ENCODE measurements around the gene TMEM95.
"Not testable (repeated sequence)": the region's sequence is repeated elsewhere in the genome, so short reads cannot be mapped to it uniquely, and the experiment has no call there.

Gene TMEM95

GRCh38 chr17:7336240-7337175, 18.4 kb upstream of the TMEM95 start, which contains the start of gene ACAP1:
TSS of gene ACAP1 (plus strand) at chr17:7336529. CDS start at chr17:7336735, 206 bp downstream.
- DNase-seq: no peak
- in situ Hi-C loops (cut with HindIII; ENCODE audit: low pct_ligation_motif_present, low pct_unique_long_range_greater_than_20kb, low sequenced_read_pairs): no loop called here

GRCh38 chr17:7337600-7337999, 17.4 kb upstream of the TMEM95 start:
- DNase-seq; in situ Hi-C loops (cut with HindIII; ENCODE audit: low pct_ligation_motif_present, low pct_unique_long_range_greater_than_20kb, low sequenced_read_pairs): not testable (repeated sequence)

DNA sequence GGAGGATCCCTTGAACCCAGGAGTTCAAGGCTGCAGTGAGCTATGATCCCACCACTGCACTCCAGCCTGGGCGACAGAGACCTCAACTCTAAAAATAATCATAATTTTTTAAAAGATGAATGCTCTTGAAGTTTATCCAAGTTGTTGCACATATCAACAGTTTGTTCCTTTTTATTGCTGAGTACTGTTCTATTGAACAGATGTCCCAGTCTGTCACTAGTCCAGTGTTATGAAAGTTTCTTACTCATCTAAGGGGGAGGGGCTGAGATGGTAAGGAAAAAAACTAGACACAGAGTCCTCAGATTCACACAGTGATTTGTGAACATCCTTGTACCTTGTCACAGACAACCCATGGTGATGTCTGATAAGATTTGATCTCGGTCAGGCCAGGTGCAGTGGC, 14.8 kb upstream of the TMEM95 start:
- in situ Hi-C loops (cut with HindIII; ENCODE audit: low pct_ligation_motif_present, low pct_unique_long_range_greater_than_20kb, low sequenced_read_pairs): no loop called here
- DNase-seq: no peak

DNA sequence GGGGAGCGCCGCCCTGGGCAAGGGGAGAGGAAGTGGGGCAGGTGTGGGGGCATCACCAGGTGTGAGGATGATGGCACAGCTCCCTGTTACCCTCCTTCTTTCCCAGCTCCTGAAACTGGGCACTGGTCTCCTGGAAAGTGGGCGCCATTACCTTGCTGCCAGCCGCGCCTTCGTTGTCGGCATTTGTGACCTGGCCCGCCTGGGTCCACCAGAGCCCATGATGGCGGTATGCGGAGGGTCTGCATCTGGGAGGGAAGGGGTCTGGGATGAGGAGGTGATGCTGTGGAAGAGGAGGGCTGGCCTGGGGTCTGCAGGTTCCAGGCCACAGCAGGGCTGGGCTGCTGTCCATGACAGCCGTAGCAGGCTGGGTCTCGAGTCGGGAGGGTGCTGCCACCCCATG, 13.1 kb upstream of the TMEM95 start:
- DNase-seq: no peak
- in situ Hi-C loops (cut with HindIII; ENCODE audit: low pct_ligation_motif_present, low pct_unique_long_range_greater_than_20kb, low sequenced_read_pairs): no loop called here

- in situ Hi-C loops (cut with HindIII; ENCODE audit: low pct_ligation_motif_present, low pct_unique_long_range_greater_than_20kb, low sequenced_read_pairs): no loop called here
- no peak for DNase-seq
These were observed 11.7 kb upstream of the TMEM95 start for GRCh38 chr17:7343250-7343649.

DNA sequence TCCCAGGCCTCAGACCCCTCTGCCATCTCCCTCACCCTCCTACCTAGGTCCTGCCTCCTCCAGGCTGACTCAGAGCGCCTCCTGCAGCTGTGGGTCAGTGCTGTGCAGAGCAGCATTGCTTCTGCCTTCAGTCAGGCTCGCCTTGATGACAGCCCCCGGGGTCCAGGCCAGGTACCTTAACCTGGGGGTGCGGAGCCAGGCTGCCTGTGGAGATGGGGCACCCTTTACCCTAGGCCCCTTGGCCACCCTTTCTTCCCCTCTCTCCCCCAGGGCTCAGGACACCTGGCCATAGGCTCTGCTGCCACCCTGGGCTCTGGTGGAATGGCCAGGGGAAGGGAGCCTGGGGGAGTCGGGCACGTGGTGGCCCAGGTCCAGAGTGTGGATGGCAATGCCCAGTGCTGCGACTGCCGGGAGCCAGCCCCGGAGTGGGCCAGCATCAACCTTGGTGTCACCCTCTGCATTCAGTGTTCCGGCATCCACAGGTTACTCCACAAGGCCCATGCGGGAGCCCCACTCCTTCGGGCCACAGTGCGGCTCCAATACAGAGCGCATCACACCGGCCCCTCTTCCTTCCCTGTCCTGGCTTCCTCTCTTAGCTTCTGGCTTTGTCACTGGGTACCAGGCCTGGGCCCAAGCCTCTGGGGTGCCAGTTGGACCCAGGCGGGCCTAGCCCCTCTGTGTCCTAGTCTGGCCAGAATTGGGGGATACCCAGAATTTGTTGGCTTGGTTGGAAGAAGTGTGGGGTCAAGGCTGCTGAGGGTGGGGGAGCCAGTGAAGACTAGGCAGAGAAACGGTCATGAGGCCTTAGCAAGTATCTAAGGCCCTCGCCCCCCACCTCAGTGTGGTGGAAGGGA, 8.0 kb upstream of the TMEM95 start:
- in situ Hi-C loops (cut with HindIII; ENCODE audit: low pct_ligation_motif_present, low pct_unique_long_range_greater_than_20kb, low sequenced_read_pairs): no loop called here
- no peak for DNase-seq

GRCh38 chr17:7347630-7348477, 7.1 kb upstream of the TMEM95 start:
- DNase-seq: no peak
- in situ Hi-C loops (cut with HindIII; ENCODE audit: low pct_ligation_motif_present, low pct_unique_long_range_greater_than_20kb, low sequenced_read_pairs): no loop called here

DNA sequence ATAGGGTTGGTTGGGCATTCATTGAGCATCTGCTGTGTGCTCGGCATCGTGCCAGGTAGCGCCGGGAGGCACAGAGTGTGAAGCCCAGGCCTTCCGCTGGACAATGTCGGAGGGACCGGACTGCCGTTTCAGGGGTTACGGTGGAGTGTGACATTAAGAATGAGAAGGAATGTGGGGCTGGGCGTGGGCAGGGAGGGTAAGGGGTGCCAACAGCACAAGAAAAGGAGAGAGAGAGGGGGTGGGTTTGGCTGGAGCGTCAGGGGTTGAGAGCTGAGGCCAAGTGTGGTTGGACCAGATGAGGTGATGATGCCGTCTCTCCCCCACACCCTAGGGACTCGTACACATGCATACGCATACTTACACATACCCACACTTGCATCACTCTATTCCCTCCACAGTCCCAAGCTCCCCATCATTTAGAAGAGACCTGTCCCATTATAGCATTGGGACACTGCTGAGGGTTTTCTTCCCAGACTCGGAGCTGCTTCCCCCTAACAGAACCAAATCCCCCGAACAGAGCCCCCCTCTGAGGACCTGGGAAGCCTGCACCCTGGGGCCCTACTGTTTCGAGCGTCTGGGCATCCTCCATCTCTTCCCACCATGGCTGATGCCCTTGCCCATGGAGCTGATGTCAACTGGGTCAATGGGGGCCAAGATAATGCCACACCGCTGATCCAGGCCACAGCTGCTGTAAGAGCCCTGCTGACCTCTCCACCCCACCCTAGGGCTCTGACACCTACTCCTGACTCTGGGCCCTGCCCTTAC, 6.3 kb upstream of the TMEM95 start:
- in situ Hi-C loops (cut with HindIII; ENCODE audit: low pct_ligation_motif_present, low pct_unique_long_range_greater_than_20kb, low sequenced_read_pairs): no loop called here
- no peak for DNase-seq

DNA sequence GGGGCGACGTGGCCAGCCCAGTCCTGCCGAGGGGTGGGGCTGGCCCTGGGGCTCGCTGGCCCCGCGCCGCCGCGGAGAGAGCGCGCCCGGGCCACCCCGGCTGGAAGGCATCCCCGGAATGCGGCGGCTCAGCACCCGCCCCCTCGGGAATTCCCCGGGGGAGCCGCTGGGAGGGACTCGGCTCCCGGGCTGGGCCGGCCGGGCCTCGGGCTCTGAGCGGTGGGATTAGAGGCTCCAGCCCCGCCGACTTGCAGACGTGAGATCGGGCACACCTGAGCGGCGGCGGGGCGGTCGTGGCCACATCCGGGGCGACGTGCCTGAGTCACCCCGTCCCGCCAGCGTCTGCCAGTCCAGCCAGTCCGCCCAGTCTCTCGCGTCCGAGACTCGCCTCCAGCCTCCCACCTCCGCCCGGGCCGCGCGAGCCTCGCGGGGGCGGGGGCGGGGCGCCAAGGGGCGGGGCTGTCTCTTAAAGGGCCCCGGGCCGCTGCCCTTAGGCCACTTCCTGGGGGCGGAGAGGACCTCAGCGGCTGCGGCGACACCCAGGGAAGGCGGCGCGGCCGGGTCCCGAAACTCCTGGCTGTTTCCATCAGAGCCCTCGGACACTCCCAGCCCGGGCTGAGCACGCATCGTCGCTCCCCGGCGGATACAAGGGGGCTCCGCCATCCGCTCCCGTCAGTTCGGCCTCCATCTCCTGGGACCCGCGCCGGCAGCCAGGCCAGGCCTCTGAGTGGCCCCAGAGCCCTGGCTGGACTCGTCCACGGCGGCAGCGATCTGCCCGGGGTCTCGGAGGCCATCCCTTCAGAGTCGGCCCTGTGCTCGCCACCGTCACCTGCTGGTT, 3.1 kb upstream of the TMEM95 start, which contains the start of gene KCTD11:
Gene KCTD11, plus strand, starts transcription at position 498 of the 838 bp plus-strand sequence.
- peak; percentile 94 for DNase-seq
- in situ Hi-C loops (cut with HindIII; ENCODE audit: low pct_ligation_motif_present, low pct_unique_long_range_greater_than_20kb, low sequenced_read_pairs): no loop called here

- no peak for DNase-seq
- in situ Hi-C loops (cut with HindIII; ENCODE audit: low pct_ligation_motif_present, low pct_unique_long_range_greater_than_20kb, low sequenced_read_pairs): no loop called here
These were observed 2.5 kb upstream of the TMEM95 start for GRCh38 chr17:7352503-7352889.

DNA sequence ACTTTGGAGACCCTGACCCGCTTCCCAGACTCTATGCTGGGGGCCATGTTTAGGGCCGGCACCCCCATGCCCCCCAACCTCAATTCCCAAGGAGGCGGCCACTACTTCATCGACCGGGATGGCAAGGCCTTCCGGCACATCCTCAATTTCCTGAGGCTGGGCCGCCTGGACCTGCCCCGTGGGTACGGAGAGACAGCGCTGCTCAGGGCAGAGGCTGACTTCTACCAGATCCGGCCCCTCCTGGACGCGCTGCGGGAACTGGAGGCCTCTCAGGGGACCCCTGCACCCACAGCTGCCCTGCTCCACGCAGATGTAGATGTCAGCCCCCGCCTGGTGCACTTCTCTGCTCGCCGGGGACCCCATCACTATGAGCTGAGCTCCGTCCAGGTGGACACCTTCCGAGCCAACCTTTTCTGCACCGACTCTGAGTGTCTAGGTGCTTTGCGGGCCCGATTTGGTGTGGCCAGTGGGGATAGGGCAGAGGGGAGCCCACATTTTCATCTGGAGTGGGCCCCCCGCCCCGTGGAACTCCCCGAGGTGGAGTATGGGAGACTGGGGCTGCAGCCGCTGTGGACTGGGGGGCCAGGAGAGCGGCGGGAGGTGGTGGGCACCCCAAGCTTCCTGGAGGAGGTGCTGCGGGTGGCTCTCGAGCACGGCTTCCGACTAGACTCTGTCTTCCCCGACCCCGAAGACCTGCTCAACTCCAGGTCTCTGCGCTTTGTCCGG, 1.9 kb upstream of the TMEM95 start:
- DNase-seq: no peak
- in situ Hi-C loops (cut with HindIII; ENCODE audit: low pct_ligation_motif_present, low pct_unique_long_range_greater_than_20kb, low sequenced_read_pairs): no loop called here

GRCh38 chr17:7354262-7354843, 603 bp upstream of the TMEM95 start:
- no peak for DNase-seq
- in situ Hi-C loops (cut with HindIII; ENCODE audit: low pct_ligation_motif_present, low pct_unique_long_range_greater_than_20kb, low sequenced_read_pairs): no loop called here

- DNase-seq: no peak
- in situ Hi-C loops (cut with HindIII; ENCODE audit: low pct_ligation_motif_present, low pct_unique_long_range_greater_than_20kb, low sequenced_read_pairs): no loop called here
These were observed 617 bp downstream of the TMEM95 start for GRCh38 chr17:7355573-7355972.

DNA sequence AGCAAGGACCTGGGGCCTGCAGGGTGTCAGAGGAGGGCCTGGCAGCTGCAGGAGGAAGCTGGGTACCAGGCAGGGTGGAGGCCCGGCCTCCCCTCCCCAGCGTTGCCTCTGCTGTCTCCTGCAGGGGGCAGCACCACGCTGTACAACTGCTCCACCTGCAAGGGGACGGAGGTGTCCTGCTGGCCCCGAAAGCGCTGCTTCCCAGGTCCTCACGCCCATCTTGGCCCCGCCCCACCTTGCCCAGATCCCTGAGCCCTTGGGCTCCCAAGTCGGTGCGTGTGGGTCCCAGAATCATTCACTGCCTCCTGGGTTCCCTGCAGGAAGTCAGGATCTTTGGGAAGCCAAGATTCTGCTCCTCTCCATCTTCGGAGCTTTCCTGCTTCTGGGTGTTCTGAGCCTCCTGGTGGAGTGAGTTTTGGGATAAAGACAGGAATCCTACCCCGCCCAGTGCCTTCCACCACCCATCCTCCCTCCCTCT, 1.2 kb downstream of the TMEM95 start:
- DNase-seq: peak; percentile 80
- in situ Hi-C loops (cut with HindIII; ENCODE audit: low pct_ligation_motif_present, low pct_unique_long_range_greater_than_20kb, low sequenced_read_pairs): no loop called here

GRCh38 chr17:7356756-7357155, 1.8 kb downstream of the TMEM95 start:
- no peak for DNase-seq
- in situ Hi-C loops (cut with HindIII; ENCODE audit: low pct_ligation_motif_present, low pct_unique_long_range_greater_than_20kb, low sequenced_read_pairs): no loop called here

DNA sequence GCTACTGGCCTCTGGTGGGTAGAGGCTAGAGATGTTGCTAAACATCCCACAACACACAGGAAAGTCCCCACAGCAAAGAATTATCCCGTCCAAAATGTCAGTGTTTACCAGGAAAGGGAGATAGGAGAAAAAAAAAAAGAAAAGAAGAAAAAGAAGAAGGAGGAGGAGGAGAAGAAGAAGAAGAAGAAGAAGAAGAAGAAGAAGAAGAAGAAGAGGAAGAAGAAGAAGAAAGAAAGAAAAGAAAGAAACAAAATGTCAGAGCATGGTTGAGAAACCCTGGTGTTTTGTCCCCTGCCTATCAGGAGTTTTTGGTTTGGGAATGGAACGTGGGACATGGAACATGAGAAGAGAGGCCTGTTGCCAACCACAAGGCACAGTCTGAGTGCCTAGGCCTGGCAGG, 2.4 kb downstream of the TMEM95 start:
- in situ Hi-C loops (cut with HindIII; ENCODE audit: low pct_ligation_motif_present, low pct_unique_long_range_greater_than_20kb, low sequenced_read_pairs): no loop called here
- DNase-seq: no peak
